CD4-positive, alpha-beta T cell (primary cell): ENCODE data around the gene BUD23. TPM values are rescaled to one million over a fixed set of nuclear protein-coding genes. Genes with fewer than 3 reads are reported as not detected.
A peak's percentile ranks its signal among the peaks of the same experiment; 100 is the strongest.

Experiments
- ATAC-seq: fragments of 200-7000 bp; cut with Tn5 transposase; one replicate; pipeline ENCODE4 v1.10.0; 2022; ENCODE audit warnings: mild to moderate bottlenecking; ENCODE audit not compliant: poor library complexity
- CTCF ChIA-PET: fragments of 350-600 bp; sonication (Branson Sonifier 250); formaldehyde crosslinking; loops from one replicate; lab custom pipeline; 2021; ENCODE audit warnings: antibody characterized with exemption, inconsistent platforms; lab: Charles Lee
- POLR2A ChIA-PET: fragments of 350-600 bp; sonication (Branson Sonifier 250); formaldehyde crosslinking; loops from one replicate; lab custom pipeline; 2021; ENCODE audit warnings: antibody characterized with exemption, inconsistent platforms; lab: Charles Lee
- DNase-seq, 14 experiments: peaks; one replicate each; pipeline ENCODE4 v3.0.0-alpha.2; 2013 to 2020; ENCODE audit warnings: mixed read lengths in 2 of 14
- H3K27ac ChIP-seq, 2 donors: one replicate each; pipeline versions ENCODE4 v1.5.1 to v1.7.0; 2013; ENCODE audit warnings: low read length in 2 of 2, low read depth in 1 of 2, mild to moderate bottlenecking in 1 of 2
- H3K27me3 ChIP-seq, 2 experiments: 1 replicate in 1 of 2; 2 replicates in 1 of 2; pipeline versions ENCODE4 v1.6.1 to v1.7.0; 2013; ENCODE audit warnings: low read length in 2 of 2, control low read depth in 1 of 2, mild to moderate bottlenecking in 1 of 2, moderate library complexity in 1 of 2; ENCODE audit not compliant: insufficient read depth in 2 of 2, control insufficient read depth in 1 of 2
- H3K36me3 ChIP-seq: one replicate; pipeline ENCODE4 v1.6.1; 2013; ENCODE audit warnings: low read length, control low read depth; ENCODE audit not compliant: insufficient read depth
- H3K4me1 ChIP-seq: one replicate; pipeline ENCODE4 v1.6.1; 2013; ENCODE audit warnings: low read length, control low read depth; ENCODE audit not compliant: insufficient read depth
- H3K4me3 ChIP-seq: one replicate; pipeline ENCODE4 v1.5.1; 2013; ENCODE audit warnings: mild to moderate bottlenecking, low read length, moderate library complexity
- H3K9me3 ChIP-seq, 2 experiments: 1 replicate in 1 of 2; 2 replicates in 1 of 2; pipeline versions ENCODE4 v1.6.1 to v1.7.0; 2013; ENCODE audit warnings: low read length in 2 of 2, mild to moderate bottlenecking in 2 of 2, control low read depth in 1 of 2, moderate library complexity in 1 of 2; ENCODE audit not compliant: control insufficient read depth in 1 of 2, insufficient read depth in 1 of 2
- H3K27ac Mint-ChIP-seq: one replicate; pipeline ENCODE4 v1.8.0; 2020; ENCODE audit warnings: mixed read lengths
- H3K27me3 Mint-ChIP-seq: one replicate; pipeline ENCODE4 v1.8.0; 2021; ENCODE audit warnings: mixed read lengths
- H3K36me3 Mint-ChIP-seq: one replicate; pipeline ENCODE4 v1.8.0; 2021; ENCODE audit warnings: low read depth, mixed read lengths
- H3K4me1 Mint-ChIP-seq: one replicate; pipeline ENCODE4 v1.8.0; 2021; ENCODE audit warnings: low read depth, mixed read lengths
- H3K4me3 Mint-ChIP-seq: one replicate; pipeline ENCODE4 v1.8.0; 2020; ENCODE audit warnings: mild to moderate bottlenecking, mixed read lengths
- H3K9me3 Mint-ChIP-seq: one replicate; pipeline ENCODE4 v1.8.0; 2020; ENCODE audit warnings: mixed read lengths
- CTCF ChIP-seq: fragments of 200-600 bp; IDR thresholded peaks from one replicate; pipeline ENCODE4 v1.8.0; 2022; ENCODE audit warnings: antibody characterized with exemption, mild to moderate bottlenecking
- intact Hi-C, 2 experiments: fragments of 100-400 bp; cut with DNase I in 1 of 2; cut with micrococcal nuclease in 1 of 2; formaldehyde crosslinking; loops; one replicate each; pipeline versions ENCODE4 v1.15.1 to v1.9.0; 2023 to 2025; cut with DNase I, micrococcal nuclease
- total RNA-seq, 174 experiments: library from RNA in 2 of 174; stranded (reverse) in 2 of 174; gene quantifications; one replicate each; pipeline ENCODE4 v1.2.3 and lab custom pipeline; 2021 to 2026

BUD23 gene
- total RNA-seq, 2 experiments from 2014 or later = 96.1 to 103 TPM

GRCh38 chr7:73706126-73707044 lies 23.0 kb downstream of the BUD23 start:
- Mint-ChIP-seq H3K4me3 (no peak overlapping the region), H3K27me3 (no peaks in the 10 kb centered on the region), H3K27ac (peak overlapping the region; percentile 36), H3K9me3 (no peaks in the 10 kb centered on the region), H3K36me3 (peaks cover 10% of the 10 kb centered on the region), H3K4me1 (peaks cover 7% of the 10 kb centered on the region)
- Histone ChIP-seq H3K9me3 (no peaks in the 10 kb centered on the region), H3K4me1 (peaks cover 15% of the 10 kb centered on the region), H3K27me3 (no peaks in the 10 kb centered on the region), H3K4me3 (no peak overlapping the region), H3K27ac (no peak overlapping the region), H3K36me3 (peaks cover 8% of the 10 kb centered on the region)
- DNase-seq (peak in 2 of 14 experiments; percentile 25 to 37), ATAC-seq (no peak)
- CTCF ChIA-PET = no interaction called here
- intact Hi-C loops = no loop called here
- no peak for TF ChIP-seq CTCF
- POLR2A ChIA-PET = no interaction called here

- H3K4me1 Mint-ChIP-seq = peaks cover 7% of the 10 kb centered on the region
- H3K4me3 ChIP-seq = no peak overlapping the region
Measured at GRCh38 chr7:73707045-73707631, 23.7 kb downstream of the BUD23 start.

GRCh38 chr7:73708961-73709549 lies 25.7 kb downstream of the BUD23 start:
- ATAC-seq (no peak), DNase-seq (no peak)
- Histone ChIP-seq H3K4me3 (no peak overlapping the region), H3K36me3 (peaks cover 6% of the 10 kb centered on the region), H3K4me1 (peaks cover 12% of the 10 kb centered on the region), H3K9me3 (no peaks in the 10 kb centered on the region), H3K27ac (no peak overlapping the region), H3K27me3 (no peaks in the 10 kb centered on the region)
- intact Hi-C loops = no loop called here
- peaks cover 7% of the 10 kb centered on the region for H3K4me1 Mint-ChIP-seq
- no peak overlapping the region for H3K27ac Mint-ChIP-seq
- no peaks in the 10 kb centered on the region for H3K9me3 Mint-ChIP-seq
- no peaks in the 10 kb centered on the region for H3K36me3 Mint-ChIP-seq
- no peak for TF ChIP-seq CTCF
- ChIA-PET POLR2A (no interaction called here), CTCF (no interaction called here)
- H3K4me3 Mint-ChIP-seq = no peak overlapping the region
- no peaks in the 10 kb centered on the region for H3K27me3 Mint-ChIP-seq

More at GRCh38 chr7:73707045-73707631, 23.7 kb downstream of the BUD23 start:
- intact Hi-C loops = no loop called here
- peaks cover 15% of the 10 kb centered on the region for H3K4me1 ChIP-seq
- ChIA-PET CTCF (no interaction called here), POLR2A (no interaction called here)
- TF ChIP-seq CTCF = no peak
- Mint-ChIP-seq H3K9me3 (no peaks in the 10 kb centered on the region), H3K4me3 (no peak overlapping the region), H3K36me3 (peaks cover 3% of the 10 kb centered on the region), H3K27ac (peak overlapping the region; percentile 36), H3K27me3 (no peaks in the 10 kb centered on the region)
- no peak overlapping the region for H3K27ac ChIP-seq
- H3K27me3 ChIP-seq = no peaks in the 10 kb centered on the region
- H3K36me3 ChIP-seq = peaks cover 8% of the 10 kb centered on the region
- ATAC-seq = no peak
- no peaks in the 10 kb centered on the region for H3K9me3 ChIP-seq
- DNase-seq = peak in 4 of 14 experiments; percentile 28 to 62 (median 51)
